HG03469 (cell line): ENCODE results near the gene PDXK.
A peak's percentile ranks its signal among the peaks of the same experiment; 100 is the strongest.
"Not testable (repeated sequence)": the region's sequence is repeated elsewhere in the genome, so short reads cannot be mapped to it uniquely, and the experiment has no call there.

Experiments used
- ATAC-seq: cut with Tn5 transposase; IDR thresholded peaks from one replicate; pipeline ENCODE4 v1.9.1; 2021; ENCODE audit warnings: mild to moderate bottlenecking, moderate library complexity, moderate number of reproducible peaks; ENCODE audit not compliant: unreplicated experiment

Gene PDXK

GRCh38 chr21:43718872-43719747 is at the start of gene PDXK:
Gene PDXK (plus strand): TSS chr21:43719129. CDS start chr21:43719295, 166 bp downstream.
- peak; percentile 33 for ATAC-seq

GRCh38 chr21:43669828-43670605 is 48.9 kb upstream of the PDXK start:
- ATAC-seq = no peak

- ATAC-seq = no peak
Measured at GRCh38 chr21:43675871-43676270, 43.1 kb upstream of the PDXK start.

GRCh38 chr21:43676391-43676790 is 42.5 kb upstream of the PDXK start:
- ATAC-seq = no peak

GRCh38 chr21:43679951-43680350 is 39.0 kb upstream of the PDXK start:
- no peak for ATAC-seq

GRCh38 chr21:43680421-43680820 is 38.5 kb upstream of the PDXK start:
- ATAC-seq = not testable (repeated sequence)

GRCh38 chr21:43681650-43682049 is 37.3 kb upstream of the PDXK start:
- no peak for ATAC-seq

GRCh38 chr21:43684424-43684823 is 34.5 kb upstream of the PDXK start:
- no peak for ATAC-seq

GRCh38 chr21:43686811-43687565 is 31.9 kb upstream of the PDXK start:
- ATAC-seq = no peak

- ATAC-seq = no peak
Measured at GRCh38 chr21:43687566-43688399, 31.1 kb upstream of the PDXK start.

GRCh38 chr21:43688906-43689305 is 30.0 kb upstream of the PDXK start:
- ATAC-seq = no peak

GRCh38 chr21:43689556-43690337 is 29.2 kb upstream of the PDXK start:
- no peak for ATAC-seq

- no peak for ATAC-seq
Measured at GRCh38 chr21:43690346-43690745, 28.6 kb upstream of the PDXK start.

- ATAC-seq = no peak
Measured at GRCh38 chr21:43691086-43691795, 27.7 kb upstream of the PDXK start.

- ATAC-seq = no peak
Measured at GRCh38 chr21:43691801-43692200, 27.1 kb upstream of the PDXK start.

GRCh38 chr21:43692949-43693348 is 26.0 kb upstream of the PDXK start:
- no peak for ATAC-seq

GRCh38 chr21:43693981-43694380 is 24.9 kb upstream of the PDXK start:
- no peak for ATAC-seq

GRCh38 chr21:43694437-43695079 is 24.4 kb upstream of the PDXK start:
- no peak for ATAC-seq
